ENCODE measurements around the gene LACRT. TPM values are rescaled to one million over a fixed set of nuclear protein-coding genes. Genes with fewer than 3 reads are reported as not detected.

LACRT gene
- total and polyA plus RNA-seq, 2 of the 13 experiments (the other 11 are each of a cell fraction or from before 2014, with no cell fraction given), result not detected

GRCh38 chr12:54581412-54581811 lies 53.3 kb downstream of the LACRT start:
- POLR2A ChIA-PET, result no interaction called here
- no peak for TF ChIP-seq ZNF629 (CRISPR knock-in tag; conservative IDR thresholded peaks at IDR 0.05)
- no peak for TF ChIP-seq FUBP1 (CRISPR knock-in tag; IDR thresholded peaks at IDR 0.05; ENCODE audit: borderline replicate concordance)
- no peak for TF ChIP-seq ZNF781 (CRISPR knock-in tag; IDR thresholded peaks at IDR 0.05; ENCODE audit: borderline replicate concordance, not compliant biosample characterization)
- TF ChIP-seq MBNL3 (CRISPR knock-in tag; conservative IDR thresholded peaks at IDR 0.05), result no peak
- no peak for TF ChIP-seq ZNF124 (CRISPR knock-in tag; IDR thresholded peaks at IDR 0.05)
- no peak for TF ChIP-seq ADNP (CRISPR knock-in tag; IDR thresholded peaks at IDR 0.05)
- TF ChIP-seq ZNF646 (CRISPR knock-in tag; IDR thresholded peaks at IDR 0.05), result no peak
- TF ChIP-seq ZIK1 (CRISPR knock-in tag; IDR thresholded peaks at IDR 0.05; ENCODE audit: borderline replicate concordance, low read depth), result no peak
- TF ChIP-seq ZNF501 (CRISPR knock-in tag; IDR thresholded peaks at IDR 0.05), result no peak
- no peaks in the 10 kb centered on the region for H3K4me1 ChIP-seq (ENCODE audit: insufficient read depth, low read length)
- ATAC-seq, result no peak
- peaks cover 0 to 59% of the 10 kb centered on the region in 2 experiments; a peak in 3 of 5 replicates for H3K27me3 ChIP-seq (ENCODE audit: control insufficient read depth in 1 of 2, insufficient read depth in 2 of 2, low read length in 2 of 2)
- H3K4me2 ChIP-seq (ENCODE audit: low read depth, low read length), result no peak overlapping the region
- in situ Hi-C loops (cut with HindIII; ENCODE audit: extremely low pct_ligation_motif_present, low pct_unique_long_range_greater_than_20kb) (no loop called here), intact Hi-C loops (cut with micrococcal nuclease; ENCODE audit: unreplicated experiment) (no loop called here)
- H3K9ac ChIP-seq (ENCODE audit: insufficient read depth, low read depth, low read length), result no peak overlapping the region
- no peak overlapping the region for H2AFZ ChIP-seq (ENCODE audit: low read length)
- FAIRE-seq, result no peak
- 44% methylated on average over 5 of the region's 6 CpGs for WGBS (ENCODE audit: low lambda C conversion rate)
- H3K4me3 ChIP-seq (replicated peaks in 1 of 3; ENCODE audit: insufficient read depth in 1 of 3, low read depth in 2 of 3, low read length in 3 of 3), result no peak overlapping the region
- DNase-seq (ENCODE audit: low spot score), result no peak
- 0 out of 2 replicates have a peak, but pooled peaks cover 2% of the 10 kb centered on the region for H4K20me1 ChIP-seq (ENCODE audit: insufficient read depth, low read length)
- CTCF ChIA-PET (ENCODE audit: low intra/inter-chr PET ratio, low total read pairs), result no interaction called here
- no peaks in the 10 kb centered on the region for H3K79me2 ChIP-seq (ENCODE audit: insufficient read depth, low read length)
- H3K27ac ChIP-seq (ENCODE audit: extremely low read length, insufficient read depth, low read length), result no peak overlapping the region
- no peaks in the 10 kb centered on the region for H3K36me3 ChIP-seq (replicated peaks in 1 of 2; ENCODE audit: control insufficient read depth in 1 of 2, insufficient read depth in 2 of 2, low read length in 2 of 2)
- H3K9me3 ChIP-seq (ENCODE audit: low read length), result no peaks in the 10 kb centered on the region
- BruUV-seq (replicated peaks), result no TSS peak
